RWPE2 (cell line): ENCODE measurements around the gene MYH14.
A peak's percentile ranks its signal among the peaks of the same experiment; 100 is the strongest.

Experiments
- ATAC-seq: fragments of 200-7000 bp; cut with Tn5 transposase; 3 replicates; pipeline ENCODE4 v1.9.1; 2021; ENCODE audit warnings: low read depth
- DNase-seq: peaks from one replicate; pipeline ENCODE4 v3.0.0-alpha.2; 2020; ENCODE audit warnings: low spot score
- H3K27ac ChIP-seq: fragments of 450-650 bp; 2 replicates; pipeline ENCODE4 v1.5.1; 2017; ENCODE audit warnings: mild to moderate bottlenecking; ENCODE audit not compliant: poor library complexity, severe bottlenecking
- H3K27me3 ChIP-seq: fragments of 250-450 bp; sonication (Bioruptor Pico); 2 replicates; pipeline ENCODE4 v1.5.1; 2021; ENCODE audit warnings: mild to moderate bottlenecking, moderate library complexity; ENCODE audit not compliant: insufficient read depth, poor library complexity, severe bottlenecking
- H3K36me3 ChIP-seq: fragments of 250-450 bp; sonication (Bioruptor Pico); 2 replicates; pipeline ENCODE4 v1.5.1; 2020; ENCODE audit warnings: low read depth, mild to moderate bottlenecking, moderate library complexity
- H3K4me1 ChIP-seq: fragments of 250-450 bp; sonication (Bioruptor Pico); 2 replicates; pipeline ENCODE4 v1.5.1; 2021; ENCODE audit warnings: mild to moderate bottlenecking, moderate library complexity; ENCODE audit not compliant: insufficient read depth, poor library complexity, severe bottlenecking
- H3K4me3 ChIP-seq: fragments of 250-450 bp; sonication (Bioruptor Pico); 2 replicates; pipeline ENCODE4 v1.5.1; 2021; ENCODE audit warnings: mild to moderate bottlenecking, moderate library complexity; ENCODE audit not compliant: severe bottlenecking
- H3K9me3 ChIP-seq: fragments of 250-450 bp; sonication (Bioruptor Pico); 2 replicates; pipeline ENCODE4 v1.5.1; 2021; ENCODE audit warnings: mild to moderate bottlenecking, moderate library complexity; ENCODE audit not compliant: severe bottlenecking
- TF ChIP-seq, protein P1 (sequence below): fragments of 450-650 bp; IDR thresholded peaks from one replicate; pipeline ENCODE4 v1.5.1; 2017; ENCODE audit warnings: mild to moderate bottlenecking, moderate library complexity; ENCODE audit not compliant: poor library complexity, severe bottlenecking

The MYH14 gene

DNA sequence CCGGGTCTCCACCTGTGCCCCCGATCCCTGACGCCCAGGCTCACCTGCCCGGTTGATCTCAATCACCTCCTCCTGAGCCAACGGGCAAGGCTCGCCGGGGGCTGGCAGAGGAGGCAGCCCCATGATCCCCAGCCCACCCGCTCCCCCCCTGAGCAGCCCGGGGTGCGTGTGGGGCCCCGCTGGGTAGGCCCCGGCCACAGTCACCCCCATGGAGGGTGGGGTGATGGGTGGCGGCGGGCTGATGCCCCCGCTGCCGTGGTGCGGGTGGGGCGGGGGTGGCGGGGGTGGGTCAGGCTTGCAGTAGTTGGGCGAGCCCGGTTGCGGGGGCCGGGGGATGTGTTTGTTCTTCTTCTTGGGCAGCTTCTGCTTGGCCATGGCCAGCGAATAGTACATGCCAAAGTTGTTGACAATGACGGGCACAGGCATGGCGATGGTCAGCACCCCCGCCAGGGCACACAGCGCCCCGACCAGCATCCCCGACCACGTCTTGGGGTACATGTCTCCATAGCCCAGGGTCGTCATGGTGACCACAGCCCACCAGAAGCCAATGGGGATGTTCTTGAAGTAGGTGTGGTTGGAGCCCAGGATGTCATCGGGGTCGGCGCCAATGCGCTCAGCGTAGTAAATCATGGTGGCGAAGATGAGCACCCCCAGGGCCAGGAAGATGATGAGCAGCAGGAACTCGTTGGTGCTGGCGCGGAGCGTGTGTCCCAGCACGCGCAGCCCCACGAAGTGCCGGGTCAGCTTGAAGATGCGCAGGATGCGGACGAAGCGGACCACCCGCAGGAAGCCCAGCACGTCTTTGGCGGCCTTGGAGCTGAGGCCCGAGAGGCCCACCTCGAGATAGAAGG is 119.7 kb downstream of the MYH14 start:
- ATAC-seq: no peak
- no peaks in the 10 kb centered on the region for H3K4me1 ChIP-seq
- TF ChIP-seq, protein P1, sequence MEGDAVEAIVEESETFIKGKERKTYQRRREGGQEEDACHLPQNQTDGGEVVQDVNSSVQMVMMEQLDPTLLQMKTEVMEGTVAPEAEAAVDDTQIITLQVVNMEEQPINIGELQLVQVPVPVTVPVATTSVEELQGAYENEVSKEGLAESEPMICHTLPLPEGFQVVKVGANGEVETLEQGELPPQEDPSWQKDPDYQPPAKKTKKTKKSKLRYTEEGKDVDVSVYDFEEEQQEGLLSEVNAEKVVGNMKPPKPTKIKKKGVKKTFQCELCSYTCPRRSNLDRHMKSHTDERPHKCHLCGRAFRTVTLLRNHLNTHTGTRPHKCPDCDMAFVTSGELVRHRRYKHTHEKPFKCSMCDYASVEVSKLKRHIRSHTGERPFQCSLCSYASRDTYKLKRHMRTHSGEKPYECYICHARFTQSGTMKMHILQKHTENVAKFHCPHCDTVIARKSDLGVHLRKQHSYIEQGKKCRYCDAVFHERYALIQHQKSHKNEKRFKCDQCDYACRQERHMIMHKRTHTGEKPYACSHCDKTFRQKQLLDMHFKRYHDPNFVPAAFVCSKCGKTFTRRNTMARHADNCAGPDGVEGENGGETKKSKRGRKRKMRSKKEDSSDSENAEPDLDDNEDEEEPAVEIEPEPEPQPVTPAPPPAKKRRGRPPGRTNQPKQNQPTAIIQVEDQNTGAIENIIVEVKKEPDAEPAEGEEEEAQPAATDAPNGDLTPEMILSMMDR: no peak

DNA sequence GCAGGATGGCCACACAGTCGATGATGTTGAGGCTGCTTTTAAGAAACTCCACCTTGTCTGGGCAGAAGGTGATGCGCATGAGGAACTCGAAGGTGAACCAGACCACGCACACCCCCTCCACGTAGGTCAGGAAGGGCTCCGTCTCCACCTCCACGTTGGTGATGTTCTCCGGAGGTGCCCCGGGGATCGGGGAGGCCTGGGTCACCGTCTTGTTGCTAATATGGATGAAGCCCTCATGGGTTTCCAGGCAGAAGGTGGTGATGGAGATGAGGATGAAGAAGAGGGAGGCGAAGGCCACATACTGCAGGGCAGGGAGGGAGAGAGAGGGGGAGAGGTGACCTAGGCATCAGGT is 120.3 kb downstream of the MYH14 start:
- peaks cover 26% of the 10 kb centered on the region for H3K27me3 ChIP-seq
- ATAC-seq: no peak
- DNase-seq: no peak
- H3K27ac ChIP-seq: no peak overlapping the region
- no peak overlapping the region for H3K4me3 ChIP-seq
- TF ChIP-seq, protein P1: no peak
- no peaks in the 10 kb centered on the region for H3K4me1 ChIP-seq
- no peaks in the 10 kb centered on the region for H3K36me3 ChIP-seq
- H3K9me3 ChIP-seq: peaks cover 4% of the 10 kb centered on the region

More for the DNA sequence above, 119.7 kb downstream of the MYH14 start:
- H3K4me3 ChIP-seq: no peak overlapping the region
- peaks cover 22% of the 10 kb centered on the region for H3K27me3 ChIP-seq
- no peaks in the 10 kb centered on the region for H3K36me3 ChIP-seq
- no peak overlapping the region for H3K27ac ChIP-seq
- peaks cover 4% of the 10 kb centered on the region for H3K9me3 ChIP-seq
- DNase-seq: no peak

- Histone ChIP-seq H3K27me3 (peaks cover 27% of the 10 kb centered on the region), H3K4me1 (no peaks in the 10 kb centered on the region), H3K27ac (no peak overlapping the region), H3K4me3 (no peak overlapping the region), H3K36me3 (no peaks in the 10 kb centered on the region), H3K9me3 (peaks cover 4% of the 10 kb centered on the region)
- no peak for DNase-seq
- no peak for ATAC-seq
- TF ChIP-seq, protein P1: no peak
Measured at GRCh38 chr19:50324331-50324730, 120.9 kb downstream of the MYH14 start.

- Histone ChIP-seq H3K4me3 (no peak overlapping the region), H3K4me1 (no peaks in the 10 kb centered on the region), H3K9me3 (peaks cover 4% of the 10 kb centered on the region), H3K36me3 (no peaks in the 10 kb centered on the region), H3K27ac (no peak overlapping the region), H3K27me3 (peaks cover 38% of the 10 kb centered on the region)
- DNase-seq (peak; percentile 67), ATAC-seq (no peak; the same call in 2 of the 3 replicates)
- TF ChIP-seq, protein P1: no peak
Measured at GRCh38 chr19:50325310-50326100, 122.1 kb downstream of the MYH14 start.
